GM11168 (cell line): ENCODE results near the gene GABRR2.
"Not testable (repeated sequence)": the region's sequence is repeated elsewhere in the genome, so short reads cannot be mapped to it uniquely, and the experiment has no call there.

Experiments used
- in situ Hi-C: fragments of 300-500 bp; cut with MboI; formaldehyde crosslinking; loops from one replicate; pipeline ENCODE4 v1.12.0; 2022; ENCODE audit warnings: low sequenced_read_pairs; ENCODE audit not compliant: unreplicated experiment

The GABRR2 gene

DNA sequence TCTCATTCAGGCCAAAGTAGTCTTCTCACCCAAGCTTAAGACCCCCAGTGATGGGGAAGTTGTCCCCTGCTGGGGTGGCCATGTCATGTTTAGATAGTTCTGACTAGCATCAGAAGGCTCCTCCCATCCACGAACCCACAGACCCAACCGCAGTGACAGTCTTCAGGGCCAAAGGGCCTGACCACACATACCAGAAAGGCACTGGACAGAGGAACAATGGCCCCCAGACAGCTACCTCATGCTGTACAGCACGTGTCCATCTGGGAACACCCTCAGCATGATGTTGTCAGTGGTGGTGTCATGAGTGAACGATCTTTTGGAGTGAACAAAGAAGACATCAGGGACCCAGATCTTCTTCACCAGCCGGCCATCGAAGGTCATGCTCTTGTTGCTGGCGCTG, 46.3 kb downstream of the GABRR2 start:
- in situ Hi-C loops: loop anchor here (5.0 kb wide), 1 partner anchor 59 kb away; no protein-coding TSS in a partner anchor

- in situ Hi-C loops: loop anchor here (5.0 kb wide), 1 partner anchor 59 kb away; no protein-coding TSS in a partner anchor
Observed at GRCh38 chr6:89267918-89268317, 47.2 kb downstream of the GABRR2 start.

GRCh38 chr6:89264296-89264695, 50.8 kb downstream of the GABRR2 start:
- in situ Hi-C loops: no loop called here

DNA sequence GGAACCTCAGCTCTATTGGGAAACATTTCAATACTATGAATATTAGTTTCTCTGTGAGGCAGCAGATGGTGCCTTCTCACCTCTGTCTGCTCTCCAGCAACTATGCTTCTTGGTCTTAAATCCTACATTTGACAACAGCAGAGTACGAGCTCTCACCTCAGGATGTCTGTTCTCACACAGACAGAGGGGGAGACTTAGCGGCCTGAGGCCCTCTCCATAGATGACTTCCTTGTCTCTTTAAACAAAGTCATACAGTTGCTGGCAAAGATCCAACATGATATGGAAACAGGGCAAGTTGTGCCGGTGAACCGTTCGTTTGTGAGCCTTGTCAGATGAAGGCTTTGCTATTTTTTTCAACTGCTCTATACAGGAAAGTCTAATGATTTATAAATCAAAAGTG, 54.3 kb downstream of the GABRR2 start:
- in situ Hi-C loops: no loop called here

DNA sequence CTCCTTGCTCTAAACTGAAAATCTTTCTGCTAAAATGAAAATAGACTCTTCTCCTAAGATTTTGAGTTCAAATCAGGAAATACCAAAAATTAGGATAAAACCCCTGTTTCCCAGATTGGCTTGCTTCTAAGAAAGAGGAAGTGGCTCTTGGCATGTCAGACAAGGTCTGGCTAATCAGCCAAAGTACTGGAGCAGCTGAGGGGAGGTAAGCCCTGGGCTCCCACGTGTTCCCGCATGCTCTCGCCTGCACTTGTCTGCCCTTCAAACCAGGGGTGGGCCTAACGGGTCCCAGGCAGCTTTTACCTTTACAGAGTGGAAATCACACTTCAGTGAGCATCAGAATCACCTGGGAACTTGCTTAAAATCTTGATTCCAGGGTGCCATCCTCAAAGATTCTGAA, 54.8 kb downstream of the GABRR2 start:
- in situ Hi-C loops: no loop called here

DNA sequence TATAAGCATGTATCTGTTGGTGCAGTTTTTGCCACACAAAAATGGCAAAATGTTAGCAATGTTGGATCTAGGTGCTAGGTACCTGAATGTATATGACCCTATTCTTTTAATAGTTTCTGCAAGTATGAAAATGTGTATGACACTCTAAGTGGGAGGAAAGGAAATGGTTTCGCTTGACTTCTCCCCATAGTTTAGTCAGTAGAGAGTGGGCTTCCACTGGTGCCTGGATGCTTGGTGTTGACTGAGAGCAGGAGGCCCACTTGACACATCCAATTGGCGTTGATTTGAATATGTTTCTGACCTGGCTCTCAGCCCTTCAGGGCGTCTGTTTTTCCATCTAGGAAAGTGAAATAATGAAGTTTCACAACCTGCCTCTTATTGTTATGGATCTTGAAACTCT, 56.2 kb downstream of the GABRR2 start:
- in situ Hi-C loops: no loop called here

- in situ Hi-C loops: no loop called here
Observed at GRCh38 chr6:89257781-89258180, 57.3 kb downstream of the GABRR2 start.

DNA sequence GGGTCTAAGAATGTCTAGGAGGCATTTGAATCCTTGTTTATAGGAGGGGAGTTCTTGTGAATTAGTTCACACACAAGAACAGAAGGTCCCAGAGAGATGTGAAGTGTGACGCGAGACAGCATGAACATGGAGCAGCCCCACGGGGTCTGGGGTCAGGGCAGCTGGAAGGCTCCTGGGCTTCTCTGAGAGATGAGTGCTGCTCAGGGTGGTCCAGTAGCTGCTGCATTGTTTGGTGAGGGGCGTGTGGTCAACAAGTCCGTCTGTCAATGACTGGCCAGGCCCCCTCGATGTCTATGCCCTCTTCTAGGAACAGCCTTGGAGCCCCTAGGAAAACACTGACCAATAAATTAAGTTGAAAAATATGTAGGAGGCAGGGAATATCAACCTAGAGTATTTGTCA, 57.8 kb downstream of the GABRR2 start:
- in situ Hi-C loops: no loop called here

- in situ Hi-C loops: no loop called here
Observed at GRCh38 chr6:89255417-89255816, 59.7 kb downstream of the GABRR2 start.

- in situ Hi-C loops: no loop called here
Observed at GRCh38 chr6:89254569-89254968, 60.5 kb downstream of the GABRR2 start.

GRCh38 chr6:89252907-89253306, 62.2 kb downstream of the GABRR2 start:
- in situ Hi-C loops: no loop called here

- in situ Hi-C loops: no loop called here
Observed at GRCh38 chr6:89251976-89252375, 63.1 kb downstream of the GABRR2 start.

GRCh38 chr6:89251170-89251569, 63.9 kb downstream of the GABRR2 start:
- in situ Hi-C loops: no loop called here

DNA sequence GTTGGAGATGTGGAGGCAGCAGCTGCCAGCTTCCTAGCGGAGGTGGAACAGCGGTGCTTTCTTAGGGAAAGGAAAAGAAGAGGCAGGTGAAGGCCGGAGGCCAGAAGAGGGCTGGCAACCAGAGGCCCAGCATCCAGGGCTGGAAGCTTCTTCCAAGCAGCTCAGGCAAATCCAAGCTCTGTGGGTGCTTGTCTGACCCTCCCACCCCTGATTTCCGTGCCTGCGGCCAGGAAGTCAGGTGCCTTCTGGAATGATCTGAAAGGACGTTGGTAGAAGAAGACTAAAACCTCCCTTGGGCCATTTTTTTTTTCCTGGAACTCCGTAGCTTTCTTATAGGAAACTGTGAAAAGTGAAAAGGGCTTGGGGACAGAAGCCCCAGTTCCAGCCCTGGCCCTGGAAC, 64.9 kb downstream of the GABRR2 start:
- in situ Hi-C loops: no loop called here

DNA sequence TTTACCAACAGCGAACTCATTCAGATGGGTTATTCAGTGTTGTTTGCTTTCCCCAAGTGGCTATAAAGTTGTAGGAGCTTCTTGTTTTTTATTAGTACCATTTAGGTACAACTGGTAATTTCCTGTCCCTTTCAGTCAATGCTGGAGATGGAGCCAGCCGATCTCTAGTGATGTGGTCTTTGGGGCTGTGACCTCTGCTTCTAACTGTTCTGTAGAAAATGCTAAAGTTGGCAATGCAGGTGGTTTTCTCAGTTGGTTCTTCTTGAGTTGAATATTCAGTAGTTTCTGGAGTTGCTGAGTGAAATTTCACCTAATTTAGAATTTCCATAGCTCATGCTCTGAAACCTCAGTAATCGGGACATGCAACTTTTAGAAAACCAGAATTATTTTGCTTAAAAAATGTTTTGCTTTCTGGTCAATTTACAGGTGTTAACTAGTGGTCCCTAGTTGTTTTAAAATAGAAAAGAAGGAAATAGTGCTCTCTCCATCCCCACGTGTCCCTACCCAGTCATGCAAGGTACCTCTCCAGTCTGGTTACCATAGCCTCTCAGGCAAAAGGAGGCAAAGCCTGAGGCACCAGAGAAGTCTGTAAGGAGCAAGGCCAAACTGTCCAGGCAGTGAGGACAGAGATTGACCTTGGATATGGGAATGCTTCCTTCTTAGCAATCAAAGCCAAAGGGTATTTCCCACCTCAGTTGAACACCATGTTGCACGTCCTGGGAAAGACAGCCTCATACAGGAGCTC, 70.7 kb downstream of the GABRR2 start:
- in situ Hi-C loops: no loop called here

DNA sequence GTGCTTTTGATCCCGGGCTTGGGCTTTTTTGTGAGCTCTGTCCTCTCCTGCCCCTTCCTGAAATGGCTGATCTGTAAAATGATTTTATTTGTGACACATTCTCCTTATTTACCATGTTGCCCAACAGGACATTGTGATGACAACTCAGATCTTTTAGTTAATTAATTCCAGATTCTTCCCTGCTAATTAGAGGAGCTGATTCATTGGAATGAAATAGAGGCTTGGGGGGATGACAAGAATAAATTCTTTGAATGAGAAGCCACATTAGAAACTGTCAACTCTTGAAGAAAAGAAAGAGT, 71.8 kb downstream of the GABRR2 start:
- in situ Hi-C loops: no loop called here

DNA sequence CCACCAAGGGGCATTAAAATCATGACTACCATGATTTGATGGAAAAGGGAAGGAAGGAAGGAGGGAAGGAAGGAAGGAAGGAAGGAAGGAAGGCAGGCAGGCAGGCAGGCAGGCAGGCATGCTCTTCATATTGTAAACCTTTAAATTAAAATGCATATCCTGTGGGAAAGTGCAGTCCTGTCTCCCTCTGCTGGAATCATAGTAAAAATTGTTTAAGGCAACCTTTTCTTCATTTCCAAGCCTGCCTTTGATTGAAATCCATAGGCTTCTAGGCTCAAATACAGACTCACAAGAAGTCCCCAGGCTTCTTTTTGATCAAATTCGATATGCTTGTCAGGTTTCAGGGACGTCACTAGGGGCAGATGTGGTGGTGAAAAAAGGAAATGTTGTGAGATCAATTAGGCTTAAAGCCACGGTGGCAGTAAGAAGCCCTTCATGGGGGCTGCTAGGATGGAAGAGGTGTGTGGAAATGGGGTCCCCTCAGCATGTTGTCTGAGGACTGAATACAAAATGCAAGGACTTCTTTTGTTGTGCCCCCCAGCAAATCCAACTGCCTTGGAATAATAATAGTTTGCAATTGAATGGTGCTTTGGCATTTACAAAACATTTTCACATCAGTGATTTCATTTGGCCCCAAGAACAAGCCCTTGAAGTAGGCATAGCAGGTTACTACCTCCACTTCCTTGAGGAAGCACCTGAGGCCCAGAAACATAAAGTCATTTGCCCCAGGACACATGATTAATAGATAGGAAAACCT, 72.3 kb downstream of the GABRR2 start:
- in situ Hi-C loops: no loop called here

- in situ Hi-C loops: no loop called here
Observed at GRCh38 chr6:89239338-89239737, 75.8 kb downstream of the GABRR2 start.

DNA sequence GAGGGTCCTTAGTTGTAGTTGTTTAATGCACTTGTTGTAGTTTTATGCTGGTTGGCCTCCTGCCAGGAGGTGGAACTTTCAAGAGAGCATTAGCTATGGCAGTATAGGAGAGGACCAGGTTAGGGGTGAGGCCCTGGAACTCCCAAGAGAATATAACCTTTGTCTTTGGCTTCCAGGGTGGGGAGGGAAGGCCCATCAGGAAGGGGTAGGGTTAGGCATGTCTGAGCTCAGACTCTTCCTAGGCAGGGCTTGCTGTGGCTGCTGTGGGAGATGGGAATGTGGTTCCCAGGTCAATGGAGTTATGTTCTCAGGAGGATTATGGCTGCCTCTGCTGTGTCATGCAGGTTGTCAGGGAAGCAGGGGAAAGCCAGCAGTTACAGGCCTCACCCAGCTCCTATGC, 77.9 kb downstream of the GABRR2 start:
- in situ Hi-C loops: no loop called here

GRCh38 chr6:89233605-89234004, 81.5 kb downstream of the GABRR2 start:
- in situ Hi-C loops: not testable (repeated sequence)

DNA sequence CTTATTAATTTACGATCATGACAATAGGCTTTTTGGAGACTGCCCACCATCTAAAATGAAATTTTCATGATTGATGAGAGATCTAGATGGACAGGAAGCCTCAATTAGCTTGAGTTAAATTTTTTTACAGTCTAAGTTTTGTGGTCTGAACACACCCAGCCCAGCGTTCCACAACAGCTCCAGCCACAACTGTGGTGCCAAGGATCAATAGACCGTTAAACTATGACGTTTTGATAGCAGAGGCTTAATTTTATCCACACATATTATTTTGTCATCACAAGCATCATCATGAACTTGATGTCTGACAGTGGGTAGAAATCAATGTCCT, 92.4 kb downstream of the GABRR2 start:
- in situ Hi-C loops: no loop called here
